ENCODE measurements around the gene RPTOR.

The RPTOR gene

GRCh38 chr17:80649200-80649644, 104.6 kb downstream of the RPTOR start:
- Histone ChIP-seq H3K9me3 (ENCODE audit: control insufficient read depth in 5 of 5, low read length in 5 of 5) (peaks cover 0 to 2% (median 0%) of the 10 kb centered on the region in 5 donors), H3K27me3 (ENCODE audit: control insufficient read depth in 5 of 5, insufficient read depth in 4 of 5, low read length in 5 of 5) (no peaks in the 10 kb centered on the region), H3K4me3 (ENCODE audit: low read depth in 1 of 5, low read length in 5 of 5) (peak overlapping the region in 3 of 5 donors; percentile 1 to 25 (median 12)), H3K36me3 (ENCODE audit: control insufficient read depth in 5 of 5, insufficient read depth in 5 of 5, low read length in 5 of 5) (no peaks in the 10 kb centered on the region), H3K9ac (ENCODE audit: low read length in 5 of 5) (no peak overlapping the region), H3K4me1 (ENCODE audit: control insufficient read depth in 5 of 5, insufficient read depth in 5 of 5, low read length in 5 of 5) (peaks cover 3 to 20% (median 17%) of the 10 kb centered on the region in 5 donors), H3K27ac (ENCODE audit: low read depth, low read length) (no peak overlapping the region)

- H3K9ac ChIP-seq (ENCODE audit: low read length in 5 of 5) = no peak overlapping the region
- H3K36me3 ChIP-seq (ENCODE audit: control insufficient read depth in 5 of 5, insufficient read depth in 5 of 5, low read length in 5 of 5) = no peaks in the 10 kb centered on the region
- H3K4me3 ChIP-seq (ENCODE audit: low read depth in 1 of 5, low read length in 5 of 5) = peak overlapping the region in 4 of 5 donors; percentile 1 to 25 (median 12)
- peaks cover 0 to 5% (median 0%) of the 10 kb centered on the region in 5 donors for H3K9me3 ChIP-seq (ENCODE audit: control insufficient read depth in 5 of 5, low read length in 5 of 5)
- H3K27ac ChIP-seq (ENCODE audit: low read depth, low read length) = no peak overlapping the region
- H3K27me3 ChIP-seq (ENCODE audit: control insufficient read depth in 5 of 5, insufficient read depth in 4 of 5, low read length in 5 of 5) = no peaks in the 10 kb centered on the region
- H3K4me1 ChIP-seq (ENCODE audit: control insufficient read depth in 5 of 5, insufficient read depth in 5 of 5, low read length in 5 of 5) = peaks cover 3 to 20% (median 17%) of the 10 kb centered on the region in 5 donors
Observed at GRCh38 chr17:80649672-80650330, 105.2 kb downstream of the RPTOR start.

GRCh38 chr17:80650331-80650672, 105.7 kb downstream of the RPTOR start:
- Histone ChIP-seq H3K27me3 (ENCODE audit: control insufficient read depth in 5 of 5, insufficient read depth in 4 of 5, low read length in 5 of 5) (no peaks in the 10 kb centered on the region), H3K4me3 (ENCODE audit: low read depth in 1 of 5, low read length in 5 of 5) (peak overlapping the region in 3 of 5 donors; percentile 12 to 25 (median 13)), H3K27ac (ENCODE audit: low read depth, low read length) (no peak overlapping the region), H3K4me1 (ENCODE audit: control insufficient read depth in 5 of 5, insufficient read depth in 5 of 5, low read length in 5 of 5) (peaks cover 3 to 20% (median 17%) of the 10 kb centered on the region in 5 donors), H3K9ac (ENCODE audit: low read length in 5 of 5) (no peak overlapping the region), H3K9me3 (ENCODE audit: control insufficient read depth in 5 of 5, low read length in 5 of 5) (peaks cover 0 to 8% (median 0%) of the 10 kb centered on the region in 5 donors), H3K36me3 (ENCODE audit: control insufficient read depth in 5 of 5, insufficient read depth in 5 of 5, low read length in 5 of 5) (no peaks in the 10 kb centered on the region)

GRCh38 chr17:80650751-80651518, 106.3 kb downstream of the RPTOR start:
- Histone ChIP-seq H3K27me3 (ENCODE audit: control insufficient read depth in 5 of 5, insufficient read depth in 4 of 5, low read length in 5 of 5) (no peaks in the 10 kb centered on the region), H3K36me3 (ENCODE audit: control insufficient read depth in 5 of 5, insufficient read depth in 5 of 5, low read length in 5 of 5) (no peaks in the 10 kb centered on the region), H3K9me3 (ENCODE audit: control insufficient read depth in 5 of 5, low read length in 5 of 5) (peaks cover 0 to 8% (median 0%) of the 10 kb centered on the region in 5 donors), H3K9ac (ENCODE audit: low read length in 5 of 5) (no peak overlapping the region), H3K27ac (ENCODE audit: low read depth, low read length) (no peak overlapping the region), H3K4me3 (ENCODE audit: low read depth in 1 of 5, low read length in 5 of 5) (no peak overlapping the region), H3K4me1 (ENCODE audit: control insufficient read depth in 5 of 5, insufficient read depth in 5 of 5, low read length in 5 of 5) (peaks cover 3 to 20% (median 17%) of the 10 kb centered on the region in 5 donors)

- H3K27ac ChIP-seq (ENCODE audit: low read depth, low read length) = no peak overlapping the region
- no peak overlapping the region for H3K9ac ChIP-seq (ENCODE audit: low read length in 5 of 5)
- H3K4me1 ChIP-seq (ENCODE audit: control insufficient read depth in 5 of 5, insufficient read depth in 5 of 5, low read length in 5 of 5) = peaks cover 3 to 20% (median 17%) of the 10 kb centered on the region in 5 donors
- H3K9me3 ChIP-seq (ENCODE audit: control insufficient read depth in 5 of 5, low read length in 5 of 5) = peaks cover 5 to 17% (median 10%) of the 10 kb centered on the region in 5 donors
- no peaks in the 10 kb centered on the region for H3K36me3 ChIP-seq (ENCODE audit: control insufficient read depth in 5 of 5, insufficient read depth in 5 of 5, low read length in 5 of 5)
- H3K27me3 ChIP-seq (ENCODE audit: control insufficient read depth in 5 of 5, insufficient read depth in 4 of 5, low read length in 5 of 5) = no peaks in the 10 kb centered on the region
- no peak overlapping the region for H3K4me3 ChIP-seq (ENCODE audit: low read depth in 1 of 5, low read length in 5 of 5)
Observed at GRCh38 chr17:80652756-80653330, 108.2 kb downstream of the RPTOR start.

- Histone ChIP-seq H3K4me3 (ENCODE audit: low read depth in 1 of 5, low read length in 5 of 5) (no peak overlapping the region), H3K27me3 (ENCODE audit: control insufficient read depth in 5 of 5, insufficient read depth in 4 of 5, low read length in 5 of 5) (no peaks in the 10 kb centered on the region), H3K27ac (ENCODE audit: low read depth, low read length) (no peak overlapping the region), H3K36me3 (ENCODE audit: control insufficient read depth in 5 of 5, insufficient read depth in 5 of 5, low read length in 5 of 5) (no peaks in the 10 kb centered on the region), H3K4me1 (ENCODE audit: control insufficient read depth in 5 of 5, insufficient read depth in 5 of 5, low read length in 5 of 5) (peaks cover 3 to 20% (median 17%) of the 10 kb centered on the region in 5 donors), H3K9ac (ENCODE audit: low read length in 5 of 5) (no peak overlapping the region), H3K9me3 (ENCODE audit: control insufficient read depth in 5 of 5, low read length in 5 of 5) (peaks cover 5 to 19% (median 10%) of the 10 kb centered on the region in 5 donors)
Observed at GRCh38 chr17:80653856-80654255, 109.2 kb downstream of the RPTOR start.

GRCh38 chr17:80655608-80656007, 111.0 kb downstream of the RPTOR start:
- peaks cover 5 to 19% (median 10%) of the 10 kb centered on the region in 5 donors for H3K9me3 ChIP-seq (ENCODE audit: control insufficient read depth in 5 of 5, low read length in 5 of 5)
- no peak overlapping the region for H3K4me3 ChIP-seq (ENCODE audit: low read depth in 1 of 5, low read length in 5 of 5)
- peaks cover 0 to 4% (median 2%) of the 10 kb centered on the region in 5 donors for H3K4me1 ChIP-seq (ENCODE audit: control insufficient read depth in 5 of 5, insufficient read depth in 5 of 5, low read length in 5 of 5)
- no peak overlapping the region for H3K27ac ChIP-seq (ENCODE audit: low read depth, low read length)
- no peaks in the 10 kb centered on the region for H3K36me3 ChIP-seq (ENCODE audit: control insufficient read depth in 5 of 5, insufficient read depth in 5 of 5, low read length in 5 of 5)
- H3K27me3 ChIP-seq (ENCODE audit: control insufficient read depth in 5 of 5, insufficient read depth in 4 of 5, low read length in 5 of 5) = no peaks in the 10 kb centered on the region
- no peak overlapping the region for H3K9ac ChIP-seq (ENCODE audit: low read length in 5 of 5)

GRCh38 chr17:80656590-80656989, 112.0 kb downstream of the RPTOR start:
- H3K4me1 ChIP-seq (ENCODE audit: control insufficient read depth in 5 of 5, insufficient read depth in 5 of 5, low read length in 5 of 5) = peaks cover 0 to 3% (median 0%) of the 10 kb centered on the region in 5 donors
- H3K36me3 ChIP-seq (ENCODE audit: control insufficient read depth in 5 of 5, insufficient read depth in 5 of 5, low read length in 5 of 5) = no peaks in the 10 kb centered on the region
- H3K9me3 ChIP-seq (ENCODE audit: control insufficient read depth in 5 of 5, low read length in 5 of 5) = peaks cover 5 to 19% (median 10%) of the 10 kb centered on the region in 5 donors
- no peak overlapping the region for H3K4me3 ChIP-seq (ENCODE audit: low read depth in 1 of 5, low read length in 5 of 5)
- no peak overlapping the region for H3K9ac ChIP-seq (ENCODE audit: low read length in 5 of 5)
- no peaks in the 10 kb centered on the region for H3K27me3 ChIP-seq (ENCODE audit: control insufficient read depth in 5 of 5, insufficient read depth in 4 of 5, low read length in 5 of 5)
- no peak overlapping the region for H3K27ac ChIP-seq (ENCODE audit: low read depth, low read length)

GRCh38 chr17:80657561-80657960, 112.9 kb downstream of the RPTOR start:
- no peak overlapping the region for H3K4me3 ChIP-seq (ENCODE audit: low read depth in 1 of 5, low read length in 5 of 5)
- no peaks in the 10 kb centered on the region for H3K27me3 ChIP-seq (ENCODE audit: control insufficient read depth in 5 of 5, insufficient read depth in 4 of 5, low read length in 5 of 5)
- H3K9me3 ChIP-seq (ENCODE audit: control insufficient read depth in 5 of 5, low read length in 5 of 5) = peaks cover 5 to 19% (median 10%) of the 10 kb centered on the region in 5 donors
- no peaks in the 10 kb centered on the region for H3K4me1 ChIP-seq (ENCODE audit: control insufficient read depth in 5 of 5, insufficient read depth in 5 of 5, low read length in 5 of 5)
- H3K36me3 ChIP-seq (ENCODE audit: control insufficient read depth in 5 of 5, insufficient read depth in 5 of 5, low read length in 5 of 5) = no peaks in the 10 kb centered on the region
- no peak overlapping the region for H3K9ac ChIP-seq (ENCODE audit: low read length in 5 of 5)
- no peak overlapping the region for H3K27ac ChIP-seq (ENCODE audit: low read depth, low read length)

- Histone ChIP-seq H3K9ac (ENCODE audit: low read length in 5 of 5) (no peak overlapping the region), H3K27ac (ENCODE audit: low read depth, low read length) (no peak overlapping the region), H3K4me1 (ENCODE audit: control insufficient read depth in 5 of 5, insufficient read depth in 5 of 5, low read length in 5 of 5) (peaks cover 0 to 3% (median 2%) of the 10 kb centered on the region in 5 donors), H3K4me3 (ENCODE audit: low read depth in 1 of 5, low read length in 5 of 5) (no peak overlapping the region), H3K27me3 (ENCODE audit: control insufficient read depth in 5 of 5, insufficient read depth in 4 of 5, low read length in 5 of 5) (no peaks in the 10 kb centered on the region), H3K9me3 (ENCODE audit: control insufficient read depth in 5 of 5, low read length in 5 of 5) (peaks cover 5 to 19% (median 10%) of the 10 kb centered on the region in 5 donors), H3K36me3 (ENCODE audit: control insufficient read depth in 5 of 5, insufficient read depth in 5 of 5, low read length in 5 of 5) (no peaks in the 10 kb centered on the region)
Observed at GRCh38 chr17:80658821-80659220, 114.2 kb downstream of the RPTOR start.

Measured in subcutaneous abdominal adipose tissue (tissue), 5 donors.